K562 (cell line): ENCODE data around the gene EFCAB10. TPM values are rescaled to one million over a fixed set of nuclear protein-coding genes. Genes with fewer than 3 reads are reported as not detected.

Source experiments
- ATAC-seq: fragments of 200-7000 bp; cut with Tn5 transposase; 3 replicates; pipeline ENCODE4 v1.9.1; 2020; ENCODE audit warnings: moderate library complexity
- BruUV-seq: library from RNA; stranded (reverse); fragments of 400-500 nt; replicated peaks from 2 replicates; lab custom pipeline; 2021; lab: Mats Ljungman, UMichigan
- CTCF ChIA-PET: fragments of 300-600 bp; formaldehyde crosslinking; extraction: SDS; loops from one replicate; lab custom pipeline; 2021; ENCODE audit warnings: low intra/inter-chr PET ratio; lab: Yijun Ruan, JAX
- POLR2A ChIA-PET: fragments of 300-600, 350-650 bp; sonication (Branson Sonifier 250); formaldehyde crosslinking; extraction: SDS; loops from one replicate; lab custom pipeline; 2021; ENCODE audit warnings: antibody characterized with exemption, inconsistent platforms; lab: Yijun Ruan, JAX
- DNase-seq, 4 experiments: peaks; one replicate each; pipeline versions ENCODE4 v3.0.0 to v3.0.0-alpha.2; 2011 to 2018; ENCODE audit warnings: low spot score in 3 of 4, mixed read lengths in 3 of 4; ENCODE audit errors: extremely low read depth in 1 of 4
- FAIRE-seq: peaks from 2 replicates; lab custom pipeline; 2011; peaks lifted over from hg19 to GRCh38; lab: Jason Lieb, UNC
- H2AFZ ChIP-seq: 2 replicates; pipeline ENCODE4 v1.6.0; 2011; ENCODE audit warnings: low read depth, low read length, control low read depth, inconsistent platforms
- H3K27ac ChIP-seq: fragments of 200-600 bp; 3 replicates; pipeline ENCODE4 v1.8.0; 2011; ENCODE audit warnings: low read depth, mild to moderate bottlenecking, control low read depth, inconsistent platforms, low read length, moderate library complexity, mixed read lengths; ENCODE audit errors: extremely low read depth
- H3K27me3 ChIP-seq, 2 experiments: fragments of 300-600 bp in 1 of 2; 2 replicates in 1 of 2; 3 replicates in 1 of 2; pipeline versions ENCODE4 v1.6.0 to v1.8.0; 2011; ENCODE audit warnings: inconsistent platforms in 2 of 2, low read length in 2 of 2, mild to moderate bottlenecking in 1 of 2, mixed read lengths in 1 of 2, moderate library complexity in 1 of 2; ENCODE audit not compliant: control insufficient read depth in 2 of 2, insufficient read depth in 2 of 2
- H3K36me3 ChIP-seq: fragments of 300-600 bp; 3 replicates; pipeline ENCODE4 v1.8.0; 2011; ENCODE audit warnings: mild to moderate bottlenecking, low read length, inconsistent platforms; ENCODE audit not compliant: control insufficient read depth, insufficient read depth
- H3K4me1 ChIP-seq, 2 experiments: fragments of 200-600 bp in 1 of 2; replicated peaks in 1 of 2; 2 replicates in 1 of 2; 3 replicates in 1 of 2; pipeline versions ENCODE4 v1.5.1 to v1.8.0; 2011; ENCODE audit warnings: inconsistent platforms in 2 of 2, low read length in 2 of 2, mild to moderate bottlenecking in 1 of 2, mixed read lengths in 1 of 2, moderate library complexity in 1 of 2; ENCODE audit not compliant: control insufficient read depth in 2 of 2, insufficient read depth in 2 of 2
- H3K4me2 ChIP-seq: 2 replicates; pipeline ENCODE4 v1.6.1; 2011; ENCODE audit warnings: low read length, control low read depth, inconsistent platforms, mixed read lengths; ENCODE audit not compliant: insufficient read depth
- H3K4me3 ChIP-seq: fragments of 200-600 bp; sonication (generic), shearing (Covaris generic); 2 replicates; pipeline ENCODE4 v1.5.1; 2016; ENCODE audit warnings: control low read depth, inconsistent platforms
- H3K79me2 ChIP-seq: fragments of 200-600 bp; 3 replicates; pipeline ENCODE4 v1.8.0; 2011; ENCODE audit warnings: low read length, inconsistent platforms; ENCODE audit not compliant: control insufficient read depth, insufficient read depth
- H3K9ac ChIP-seq, 2 experiments: 2 replicates each; pipeline versions ENCODE4 v1.6.0 to v1.6.1; 2011; ENCODE audit warnings: low read depth in 2 of 2, low read length in 2 of 2, control low read depth in 1 of 2, inconsistent platforms in 1 of 2, mild to moderate bottlenecking in 1 of 2, mixed read lengths in 1 of 2; ENCODE audit not compliant: insufficient read depth in 1 of 2
- H3K9me1 ChIP-seq: one replicate; pipeline ENCODE4 v1.6.0; 2011; ENCODE audit warnings: inconsistent platforms, mild to moderate bottlenecking, low read length, moderate library complexity; ENCODE audit not compliant: control insufficient read depth, insufficient read depth
- H3K9me3 ChIP-seq: replicated peaks from 2 replicates; pipeline ENCODE4 v1.5.1; 2011; ENCODE audit warnings: low read depth, low read length, inconsistent platforms; ENCODE audit not compliant: control insufficient read depth, insufficient read depth
- H4K20me1 ChIP-seq: replicated peaks from 2 replicates; pipeline ENCODE4 v1.6.1; 2011; ENCODE audit warnings: low read length, inconsistent platforms, mixed read lengths; ENCODE audit not compliant: control insufficient read depth, insufficient read depth
- ELF1 ChIP-seq: fragments of 200-800 bp; sonication (Bioruptor generic); IDR thresholded peaks from 2 replicates; pipeline ENCODE4 v1.6.1; 2016; ENCODE audit warnings: missing genetic modification characterization, missing compliant biosample characterization
- JUND ChIP-seq, 2 experiments: IDR thresholded peaks; 2 replicates in 1 of 2; 3 replicates in 1 of 2; pipeline ENCODE4 v1.6.1; 2011; ENCODE audit warnings: borderline replicate concordance in 2 of 2, low read depth in 2 of 2, low read length in 2 of 2, improper control_type of control experiment in 1 of 2, missing biosample characterization in 1 of 2, missing genetic modification characterization in 1 of 2, missing genetic modification reagents in 1 of 2
- PHB ChIP-seq: fragments of 250-450 bp; sonication (Bioruptor Pico); IDR thresholded peaks from 2 replicates; pipeline ENCODE4 v1.5.0; 2021
- RAD51 ChIP-seq: fragments of 450-650 bp; IDR thresholded peaks from 2 replicates; pipeline ENCODE4 v1.7.1; 2016; ENCODE audit warnings: low read depth, mild to moderate bottlenecking, borderline replicate concordance
- SMAD1 ChIP-seq: fragments of 150-350 bp; IDR thresholded peaks from 2 replicates; pipeline ENCODE4 v1.6.1; 2014; ENCODE audit warnings: low read length, low read depth; ENCODE audit not compliant: partially characterized antibody
- TEAD2 ChIP-seq: fragments of 450-650 bp; IDR thresholded peaks from 2 replicates; pipeline ENCODE4 v1.6.1; 2016; ENCODE audit warnings: missing genetic modification characterization, control low read depth, missing compliant biosample characterization
- YBX1 ChIP-seq: fragments of 450-650 bp; IDR thresholded peaks from 2 replicates; pipeline ENCODE4 v1.7.1; 2016; ENCODE audit warnings: mild to moderate bottlenecking
- ZNF140 ChIP-seq: fragments of 250-450 bp; sonication (Bioruptor Pico); IDR thresholded peaks from 2 replicates; pipeline ENCODE4 v1.8.0; 2021; ENCODE audit warnings: moderate library complexity, mild to moderate bottlenecking, inconsistent platforms
- ZNF311 ChIP-seq: fragments of 250-450 bp; sonication (Bioruptor Pico); IDR thresholded peaks from 2 replicates; pipeline ENCODE4 v1.4.0; 2020; ENCODE audit warnings: mild to moderate bottlenecking, moderate library complexity
- ZNF316 ChIP-seq: fragments of 450-650 bp; IDR thresholded peaks from 2 replicates; pipeline ENCODE4 v1.6.1; 2016
- ZNF408 ChIP-seq: fragments of 250-450 bp; sonication (Bioruptor Pico); IDR thresholded peaks from 2 replicates; pipeline ENCODE4 v1.4.0; 2020; ENCODE audit warnings: low read depth, mild to moderate bottlenecking, moderate library complexity
- ZNF444 ChIP-seq: fragments of 250-450 bp; sonication (Bioruptor Pico); IDR thresholded peaks from 2 replicates; pipeline ENCODE4 v1.4.0; 2020; ENCODE audit warnings: mild to moderate bottlenecking, moderate library complexity
- WGBS: fragments of 100-300 bp; shearing (Covaris generic); methylation state at CpG from one replicate; pipeline ENCODE4 v1.1.6; 2016; ENCODE audit warnings: low coverage, mixed read lengths; ENCODE audit not compliant: insufficient coverage; ENCODE audit errors: missing lambda C conversion rate; 5-methylcytosine and 5-hydroxymethylcytosine counted together
- in situ Hi-C: fragments of 300-500 bp; cut with MboI; formaldehyde crosslinking; loops from 4 replicates; pipeline ENCODE4 v1.15.0; 2018; ENCODE audit warnings: inconsistent platforms, mixed read lengths
- intact Hi-C: fragments of 100-400 bp; cut with micrococcal nuclease; formaldehyde crosslinking; loops from 2 replicates; pipeline ENCODE4 v1.14.2; 2022
- polyA plus RNA-seq, 8 experiments: library from polyadenylated mRNA; depleted of rRNA in 4 of 8; stranded (reverse) in 5 of 8; unstranded in 3 of 8; fragments of >200 nt; fragmentation: Nextera tagmentation in 2 of 8; fragmentation: Illumina TruSeq in 1 of 8; extraction: Ambion mirVana in 2 of 8; extraction: Trizol in 1 of 8; gene quantifications; 2 replicates each; pipeline versions ENCODE4 v1.2.1 to v1.2.3, GENCODE V29; 2011 to 2014; ENCODE audit warnings: inconsistent platforms in 1 of 8, missing spikeins in 1 of 8
- total RNA-seq, 7 experiments: library from RNA; depleted of rRNA in 6 of 7; stranded (reverse); fragments of >200 nt in 6 of 7; fragmentation: Illumina TruSeq in 2 of 7; extraction: Trizol in 2 of 7; gene quantifications; 2 replicates each; pipeline versions ENCODE4 v1.2.1 to v1.2.3, GENCODE V29; 2011 to 2021; ENCODE audit warnings: low replicate concordance in 1 of 7
- TF ChIP-seq, protein P1 (sequence below): fragments of 450-650 bp; IDR thresholded peaks from 2 replicates; pipeline ENCODE4 v1.6.1; 2016; ENCODE audit warnings: borderline replicate concordance
- TF ChIP-seq, protein P2 (sequence below): fragments of 450-650 bp; IDR thresholded peaks from 2 replicates; pipeline ENCODE4 v1.6.1; 2016; ENCODE audit warnings: low read depth

EFCAB10 gene
- total and polyA plus RNA-seq, 9 of the 15 experiments (the other 6 are each of a cell fraction or from before 2014, with no cell fraction given): 5.0 to 21.4 (median 16.8) TPM

DNA sequence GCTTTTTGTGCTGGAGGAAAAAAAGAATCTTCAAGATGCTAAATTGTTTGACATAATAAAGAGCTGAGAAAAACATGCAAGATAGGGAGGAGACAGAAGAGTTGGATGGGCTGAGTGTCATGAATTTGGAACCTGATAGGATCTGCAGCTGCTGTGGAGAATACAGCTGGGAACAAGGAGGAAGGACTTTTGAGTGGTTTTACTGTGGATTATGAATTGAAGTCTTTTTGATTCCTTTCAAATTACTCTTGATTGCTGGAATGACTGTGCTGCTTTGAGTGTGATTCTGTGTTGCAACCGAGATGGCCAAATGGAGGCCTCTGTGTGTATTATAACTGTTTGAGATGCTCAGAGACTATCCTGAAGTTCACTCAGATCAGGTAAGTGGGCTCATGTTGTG is 4.0 kb downstream of the EFCAB10 start:
- POLR2A ChIA-PET: interaction anchor here (0.6 kb wide), 1 partner anchor 566 kb away, joined by 4 read pairs; no protein-coding TSS in a partner anchor
- in situ Hi-C loops: no loop called here
- BruUV-seq: no TSS peak
- TF ChIP-seq ZNF444 (CRISPR knock-in tag) (no peak), RAD51 (no peak), ZNF140 (CRISPR knock-in tag) (no peak), PHB (CRISPR knock-in tag) (no peak), YBX1 (no peak), TEAD2 (tag) (no peak), JUND (IDR thresholded peaks at IDR 0.05; ENCODE audit: borderline replicate concordance, low read depth, low read length) (no peak), JUND (tag; IDR thresholded peaks at IDR 0.05; ENCODE audit: borderline replicate concordance, low read depth, low read length) (no peak), ZNF316 (no peak), ZNF408 (CRISPR knock-in tag) (no peak), SMAD1 (no peak), ELF1 (tag) (no peak), ZNF311 (CRISPR knock-in tag) (no peak)
- TF ChIP-seq, protein P1, sequence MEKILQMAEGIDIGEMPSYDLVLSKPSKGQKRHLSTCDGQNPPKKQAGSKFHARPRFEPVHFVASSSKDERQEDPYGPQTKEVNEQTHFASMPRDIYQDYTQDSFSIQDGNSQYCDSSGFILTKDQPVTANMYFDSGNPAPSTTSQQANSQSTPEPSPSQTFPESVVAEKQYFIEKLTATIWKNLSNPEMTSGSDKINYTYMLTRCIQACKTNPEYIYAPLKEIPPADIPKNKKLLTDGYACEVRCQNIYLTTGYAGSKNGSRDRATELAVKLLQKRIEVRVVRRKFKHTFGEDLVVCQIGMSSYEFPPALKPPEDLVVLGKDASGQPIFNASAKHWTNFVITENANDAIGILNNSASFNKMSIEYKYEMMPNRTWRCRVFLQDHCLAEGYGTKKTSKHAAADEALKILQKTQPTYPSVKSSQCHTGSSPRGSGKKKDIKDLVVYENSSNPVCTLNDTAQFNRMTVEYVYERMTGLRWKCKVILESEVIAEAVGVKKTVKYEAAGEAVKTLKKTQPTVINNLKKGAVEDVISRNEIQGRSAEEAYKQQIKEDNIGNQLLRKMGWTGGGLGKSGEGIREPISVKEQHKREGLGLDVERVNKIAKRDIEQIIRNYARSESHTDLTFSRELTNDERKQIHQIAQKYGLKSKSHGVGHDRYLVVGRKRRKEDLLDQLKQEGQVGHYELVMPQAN: no peak
- TF ChIP-seq, protein P2, sequence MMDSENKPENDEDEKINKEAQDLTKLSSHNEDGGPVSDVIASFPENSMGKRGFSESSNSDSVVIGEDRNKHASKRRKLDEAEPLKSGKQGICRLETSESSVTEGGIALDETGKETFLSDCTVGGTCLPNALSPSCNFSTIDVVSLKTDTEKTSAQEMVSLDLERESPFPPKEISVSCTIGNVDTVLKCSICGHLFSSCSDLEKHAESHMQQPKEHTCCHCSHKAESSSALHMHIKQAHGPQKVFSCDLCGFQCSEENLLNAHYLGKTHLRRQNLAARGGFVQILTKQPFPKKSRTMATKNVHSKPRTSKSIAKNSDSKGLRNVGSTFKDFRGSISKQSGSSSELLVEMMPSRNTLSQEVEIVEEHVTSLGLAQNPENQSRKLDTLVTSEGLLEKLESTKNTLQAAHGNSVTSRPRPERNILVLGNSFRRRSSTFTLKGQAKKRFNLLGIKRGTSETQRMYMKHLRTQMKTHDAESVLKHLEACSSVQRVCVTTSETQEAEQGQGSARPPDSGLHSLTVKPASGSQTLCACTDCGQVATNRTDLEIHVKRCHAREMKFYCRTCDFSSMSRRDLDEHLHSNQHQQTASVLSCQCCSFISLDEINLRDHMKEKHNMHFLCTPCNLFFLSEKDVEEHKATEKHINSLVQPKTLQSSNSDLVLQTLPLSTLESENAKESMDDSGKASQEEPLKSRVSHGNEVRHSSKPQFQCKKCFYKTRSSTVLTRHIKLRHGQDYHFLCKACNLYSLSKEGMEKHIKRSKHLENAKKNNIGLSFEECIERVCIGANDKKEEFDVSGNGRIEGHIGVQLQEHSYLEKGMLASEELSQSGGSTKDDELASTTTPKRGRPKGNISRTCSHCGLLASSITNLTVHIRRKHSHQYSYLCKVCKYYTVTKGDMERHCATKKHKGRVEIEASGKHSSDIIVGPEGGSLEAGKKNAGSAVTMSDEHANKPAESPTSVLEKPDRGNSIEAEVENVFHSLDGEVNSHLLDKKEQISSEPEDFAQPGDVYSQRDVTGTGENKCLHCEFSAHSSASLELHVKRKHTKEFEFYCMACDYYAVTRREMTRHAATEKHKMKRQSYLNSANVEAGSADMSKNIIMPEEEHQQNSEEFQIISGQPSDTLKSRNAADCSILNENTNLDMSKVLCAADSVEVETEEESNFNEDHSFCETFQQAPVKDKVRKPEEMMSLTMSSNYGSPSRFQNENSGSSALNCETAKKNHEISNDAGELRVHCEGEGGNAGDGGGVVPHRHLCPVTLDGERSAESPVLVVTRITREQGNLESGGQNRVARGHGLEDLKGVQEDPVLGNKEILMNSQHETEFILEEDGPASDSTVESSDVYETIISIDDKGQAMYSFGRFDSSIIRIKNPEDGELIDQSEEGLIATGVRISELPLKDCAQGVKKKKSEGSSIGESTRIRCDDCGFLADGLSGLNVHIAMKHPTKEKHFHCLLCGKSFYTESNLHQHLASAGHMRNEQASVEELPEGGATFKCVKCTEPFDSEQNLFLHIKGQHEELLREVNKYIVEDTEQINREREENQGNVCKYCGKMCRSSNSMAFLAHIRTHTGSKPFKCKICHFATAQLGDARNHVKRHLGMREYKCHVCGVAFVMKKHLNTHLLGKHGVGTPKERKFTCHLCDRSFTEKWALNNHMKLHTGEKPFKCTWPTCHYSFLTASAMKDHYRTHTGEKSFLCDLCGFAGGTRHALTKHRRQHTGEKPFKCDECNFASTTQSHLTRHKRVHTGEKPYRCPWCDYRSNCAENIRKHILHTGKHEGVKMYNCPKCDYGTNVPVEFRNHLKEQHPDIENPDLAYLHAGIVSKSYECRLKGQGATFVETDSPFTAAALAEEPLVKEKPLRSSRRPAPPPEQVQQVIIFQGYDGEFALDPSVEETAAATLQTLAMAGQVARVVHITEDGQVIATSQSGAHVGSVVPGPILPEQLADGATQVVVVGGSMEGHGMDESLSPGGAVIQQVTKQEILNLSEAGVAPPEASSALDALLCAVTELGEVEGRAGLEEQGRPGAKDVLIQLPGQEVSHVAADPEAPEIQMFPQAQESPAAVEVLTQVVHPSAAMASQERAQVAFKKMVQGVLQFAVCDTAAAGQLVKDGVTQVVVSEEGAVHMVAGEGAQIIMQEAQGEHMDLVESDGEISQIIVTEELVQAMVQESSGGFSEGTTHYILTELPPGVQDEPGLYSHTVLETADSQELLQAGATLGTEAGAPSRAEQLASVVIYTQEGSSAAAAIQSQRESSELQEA: no peak

More for the DNA sequence above, 4.0 kb downstream of the EFCAB10 start:
- H3K27me3 ChIP-seq: no peaks in the 10 kb centered on the region
- H3K9me3 ChIP-seq: no peaks in the 10 kb centered on the region
- FAIRE-seq (no peak), ATAC-seq (no peak; the same call in 2 of the 3 replicates), DNase-seq (no peak)
- H3K4me2 ChIP-seq: no peak overlapping the region
- H3K9me1 ChIP-seq: no peaks in the 10 kb centered on the region
- intact Hi-C loops: no loop called here
- H3K4me1 ChIP-seq: peaks cover 0 to 3% of the 10 kb centered on the region in 2 experiments; a peak in 1 of 5 replicates
- WGBS: 0% methylated on average over 1 of the region's 1 CpG
- H3K27ac ChIP-seq: no peak overlapping the region
- CTCF ChIA-PET: interaction anchor here (0.6 kb wide), 1 partner anchor 1339 kb away, joined by 5 read pairs; no protein-coding TSS in a partner anchor
- no peaks in the 10 kb centered on the region for H3K36me3 ChIP-seq
- no peak overlapping the region for H3K4me3 ChIP-seq
- H2AFZ ChIP-seq: no peak overlapping the region
- H3K79me2 ChIP-seq: no peaks in the 10 kb centered on the region
- H4K20me1 ChIP-seq: no peaks in the 10 kb centered on the region
- no peak overlapping the region for H3K9ac ChIP-seq
